BLaER1 (cell line): ENCODE data around the gene TFF1.

Experiments used
- H3K27ac ChIP-seq: shearing (Covaris generic); formaldehyde crosslinking; 2 replicates; pipeline ENCODE4 v1.8.1; 2022
- H3K27me3 ChIP-seq: shearing (Covaris generic); formaldehyde crosslinking; 2 replicates; pipeline ENCODE4 v1.8.1; 2022
- H3K36me3 ChIP-seq: shearing (Covaris generic); formaldehyde crosslinking; 2 replicates; pipeline ENCODE4 v1.8.1; 2022
- H3K4me1 ChIP-seq: shearing (Covaris generic); formaldehyde crosslinking; 2 replicates; pipeline ENCODE4 v1.8.1; 2022
- H3K4me2 ChIP-seq: shearing (Covaris generic); formaldehyde crosslinking; 2 replicates; pipeline ENCODE4 v1.8.1; 2022
- H3K4me3 ChIP-seq: shearing (Covaris generic); formaldehyde crosslinking; 2 replicates; pipeline ENCODE4 v1.8.1; 2022
- H3K9ac ChIP-seq: shearing (Covaris generic); formaldehyde crosslinking; 2 replicates; pipeline ENCODE4 v1.8.1; 2022
- H3K9me3 ChIP-seq: shearing (Covaris generic); formaldehyde crosslinking; 2 replicates; pipeline ENCODE4 v1.8.1; 2022
- H4K20me1 ChIP-seq: shearing (Covaris generic); formaldehyde crosslinking; 2 replicates; pipeline ENCODE4 v1.8.1; 2022
- Cebpa-rat ChIP-seq: shearing (Covaris generic); IDR thresholded peaks from 2 replicates; pipeline ENCODE4 v1.8.1; 2022

TFF1 gene

DNA sequence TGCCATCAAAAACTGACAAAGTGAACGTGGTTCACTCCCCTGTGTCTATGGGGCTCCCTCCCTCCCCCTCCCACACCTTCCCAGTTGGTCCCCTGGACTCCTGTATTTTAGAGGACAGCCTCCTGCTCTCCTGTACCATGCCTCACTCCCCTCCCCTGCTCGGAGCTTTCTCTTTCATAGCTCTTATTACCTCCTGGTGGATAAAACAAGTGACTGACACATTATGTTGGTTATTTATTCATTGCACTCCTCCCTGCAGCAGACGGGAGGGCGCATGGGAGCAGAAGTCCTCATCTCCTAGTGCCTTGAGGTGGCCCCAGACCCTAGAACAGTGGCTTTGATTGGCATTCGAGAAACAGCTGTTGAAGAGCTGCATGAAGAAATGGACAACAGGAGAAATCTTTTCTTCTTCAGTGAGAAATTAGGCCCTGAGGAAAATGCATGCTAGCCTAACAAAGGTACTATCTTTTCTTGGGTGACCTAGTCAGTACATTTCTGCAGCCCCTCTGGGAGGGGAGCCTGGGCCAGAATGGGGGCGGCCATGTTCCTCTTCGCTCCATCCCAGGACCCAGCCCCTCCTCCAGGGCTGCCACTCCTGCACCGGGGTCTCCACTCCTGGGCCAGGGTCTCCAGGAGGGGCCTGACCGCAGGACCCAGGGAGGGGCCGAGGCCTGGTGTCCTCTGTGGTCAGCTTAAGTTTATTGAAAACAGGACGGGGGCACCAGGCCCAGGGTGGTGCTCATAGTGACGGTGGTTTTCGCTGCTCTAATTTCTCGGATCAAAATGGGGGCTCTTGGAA is 1.2 kb upstream of the TFF1 start:
- Histone ChIP-seq H3K9me3 (no peaks in the 10 kb centered on the region), H3K27ac (no peak overlapping the region), H3K27me3 (no peaks in the 10 kb centered on the region), H3K4me3 (no peak overlapping the region), H3K36me3 (no peaks in the 10 kb centered on the region), H4K20me1 (no peaks in the 10 kb centered on the region), H3K4me1 (peaks cover 79% of the 10 kb centered on the region), H3K9ac (no peak overlapping the region), H3K4me2 (no peak overlapping the region)
- no peak; the same call in 1 of the 2 replicates for TF ChIP-seq Cebpa-rat

- no peaks in the 10 kb centered on the region for H4K20me1 ChIP-seq
- peak overlapping the region; percentile 81 for H3K4me2 ChIP-seq
- TF ChIP-seq Cebpa-rat = no peak
Measured at GRCh38 chr21:42365770-42366169, 565 bp downstream of the TFF1 start.

GRCh38 chr21:42364304-42364865 is 1.9 kb downstream of the TFF1 start:
- H3K4me1 ChIP-seq = peaks cover 64% of the 10 kb centered on the region

More at GRCh38 chr21:42365770-42366169, 565 bp downstream of the TFF1 start:
- peaks cover 77% of the 10 kb centered on the region for H3K4me1 ChIP-seq
- no peaks in the 10 kb centered on the region for H3K9me3 ChIP-seq
- H3K9ac ChIP-seq = no peak overlapping the region
- H3K4me3 ChIP-seq = no peak overlapping the region
- H3K36me3 ChIP-seq = no peaks in the 10 kb centered on the region
- H3K27me3 ChIP-seq = no peaks in the 10 kb centered on the region
- no peak overlapping the region for H3K27ac ChIP-seq

GRCh38 chr21:42363312-42363711 is 3.0 kb downstream of the TFF1 start:
- no peak overlapping the region for H3K4me3 ChIP-seq
- no peak for TF ChIP-seq Cebpa-rat
- H4K20me1 ChIP-seq = no peaks in the 10 kb centered on the region
- H3K4me1 ChIP-seq = peaks cover 62% of the 10 kb centered on the region
- H3K27ac ChIP-seq = no peak overlapping the region
- H3K9me3 ChIP-seq = peaks cover 9% of the 10 kb centered on the region
- peak overlapping the region; percentile 45; the same call in 1 of the 2 replicates for H3K4me2 ChIP-seq
- H3K9ac ChIP-seq = no peak overlapping the region
- no peaks in the 10 kb centered on the region for H3K27me3 ChIP-seq
- H3K36me3 ChIP-seq = no peaks in the 10 kb centered on the region

More at GRCh38 chr21:42364304-42364865, 1.9 kb downstream of the TFF1 start:
- Histone ChIP-seq H3K27ac (no peak overlapping the region), H3K4me2 (no peak overlapping the region), H3K27me3 (no peaks in the 10 kb centered on the region), H3K4me3 (no peak overlapping the region), H3K36me3 (no peaks in the 10 kb centered on the region), H3K9me3 (peaks cover 9% of the 10 kb centered on the region), H3K9ac (no peak overlapping the region), H4K20me1 (no peaks in the 10 kb centered on the region)
- no peak for TF ChIP-seq Cebpa-rat

DNA sequence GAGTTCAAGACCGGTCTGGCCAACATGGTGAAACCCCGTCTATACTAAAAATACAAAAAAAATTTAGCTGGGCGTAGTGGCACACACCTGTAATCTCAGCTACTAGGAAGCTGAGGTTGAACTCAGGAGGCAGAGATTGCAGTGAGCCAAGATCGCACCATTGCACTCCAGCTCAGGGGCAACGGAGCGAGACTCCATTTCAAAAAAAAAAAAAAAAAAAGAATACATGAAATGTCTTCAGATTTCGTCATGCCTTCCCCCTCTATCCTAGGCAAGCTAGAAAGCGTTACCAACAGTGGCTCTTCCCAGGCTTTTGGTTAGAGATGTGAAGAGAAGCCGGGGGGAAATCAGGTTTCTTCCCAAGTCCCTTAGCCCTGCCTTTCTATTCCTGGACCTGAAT is 3.6 kb downstream of the TFF1 start:
- Histone ChIP-seq H3K9me3 (peaks cover 9% of the 10 kb centered on the region), H3K36me3 (no peaks in the 10 kb centered on the region), H3K27me3 (no peaks in the 10 kb centered on the region), H3K27ac (no peak overlapping the region), H3K9ac (no peak overlapping the region), H3K4me3 (no peak overlapping the region), H4K20me1 (no peaks in the 10 kb centered on the region), H3K4me1 (peaks cover 58% of the 10 kb centered on the region), H3K4me2 (peak overlapping the region; percentile 45)
- TF ChIP-seq Cebpa-rat = peak; percentile 53; the same call in 1 of the 2 replicates

DNA sequence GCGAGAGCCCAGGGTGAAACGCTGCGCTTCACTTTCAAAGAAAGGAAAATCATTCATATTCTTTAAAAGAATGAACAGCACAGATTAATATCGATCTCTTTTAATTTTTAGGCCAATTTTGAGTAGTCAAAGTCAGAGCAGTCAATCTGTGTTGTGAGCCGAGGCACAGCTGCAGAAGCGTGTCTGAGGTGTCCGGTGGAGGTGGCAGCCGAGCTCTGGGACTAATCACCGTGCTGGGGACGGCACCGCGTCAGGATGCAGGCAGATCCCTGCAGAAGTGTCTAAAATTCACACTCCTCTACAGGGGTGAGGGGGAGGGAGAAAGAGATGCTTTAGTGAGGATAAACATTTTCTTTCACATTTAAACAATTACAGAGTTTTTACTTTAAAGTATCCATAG is 4.1 kb downstream of the TFF1 start:
- Histone ChIP-seq H4K20me1 (no peaks in the 10 kb centered on the region), H3K27ac (no peak overlapping the region), H3K9me3 (peaks cover 9% of the 10 kb centered on the region), H3K27me3 (no peaks in the 10 kb centered on the region), H3K9ac (no peak overlapping the region), H3K4me1 (peaks cover 53% of the 10 kb centered on the region), H3K4me2 (peak overlapping the region; percentile 45), H3K4me3 (no peak overlapping the region), H3K36me3 (no peaks in the 10 kb centered on the region)
- TF ChIP-seq Cebpa-rat = no peak

DNA sequence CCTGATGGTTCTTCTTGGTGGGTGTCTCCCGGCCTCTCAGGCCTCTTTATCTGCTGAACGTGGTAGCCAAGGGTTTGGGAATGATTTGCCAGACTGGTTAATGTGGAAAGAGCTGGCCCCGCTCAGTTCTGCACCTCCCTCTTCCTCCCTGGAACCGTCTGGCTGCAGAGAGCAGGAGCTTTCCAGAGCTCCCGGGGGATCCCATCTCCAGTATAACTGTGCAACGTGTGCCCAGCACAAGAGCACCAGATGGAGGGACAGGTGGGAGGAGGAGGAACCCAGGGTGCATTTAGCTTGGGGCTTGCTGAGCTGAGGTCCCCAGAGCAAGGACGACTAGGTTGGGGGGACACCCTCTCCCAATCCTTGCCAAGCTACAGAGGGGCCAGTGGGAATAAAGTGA is 5.0 kb downstream of the TFF1 start:
- no peak overlapping the region for H3K9ac ChIP-seq
- H3K36me3 ChIP-seq = no peaks in the 10 kb centered on the region
- H3K4me2 ChIP-seq = no peak overlapping the region
- no peak overlapping the region for H3K4me3 ChIP-seq
- H3K27me3 ChIP-seq = no peaks in the 10 kb centered on the region
- H3K9me3 ChIP-seq = peaks cover 14% of the 10 kb centered on the region
- no peak overlapping the region for H3K27ac ChIP-seq
- H4K20me1 ChIP-seq = no peaks in the 10 kb centered on the region
- TF ChIP-seq Cebpa-rat = no peak
- peaks cover 46% of the 10 kb centered on the region for H3K4me1 ChIP-seq

GRCh38 chr21:42360317-42360716 is 6.0 kb downstream of the TFF1 start:
- Histone ChIP-seq H4K20me1 (no peaks in the 10 kb centered on the region), H3K9me3 (peaks cover 24% of the 10 kb centered on the region), H3K4me3 (no peak overlapping the region), H3K27me3 (no peaks in the 10 kb centered on the region), H3K4me1 (peaks cover 36% of the 10 kb centered on the region), H3K9ac (no peak overlapping the region), H3K27ac (no peak overlapping the region), H3K36me3 (no peaks in the 10 kb centered on the region), H3K4me2 (no peak overlapping the region)
- TF ChIP-seq Cebpa-rat = no peak

DNA sequence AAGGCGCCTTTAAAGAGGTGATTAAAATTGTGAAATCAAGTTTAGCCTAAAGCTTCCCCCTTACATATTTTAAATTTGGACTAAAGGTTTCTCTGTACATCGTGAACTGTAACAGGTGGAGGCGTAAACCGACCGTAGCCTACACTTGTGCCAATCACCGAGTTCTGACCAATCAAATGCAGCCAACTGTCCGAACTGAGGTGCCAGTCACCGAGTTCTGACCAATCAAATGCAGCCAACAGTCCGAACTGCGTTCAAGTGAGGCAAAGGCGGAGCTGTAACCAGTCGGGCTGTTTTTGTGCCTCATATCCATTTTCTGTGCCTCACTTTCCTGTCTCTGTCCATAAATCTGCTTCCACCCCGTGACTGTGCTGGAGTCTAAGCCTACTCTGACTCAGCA is 7.4 kb downstream of the TFF1 start:
- H3K9me3 ChIP-seq = peaks cover 38% of the 10 kb centered on the region
- no peak overlapping the region for H3K9ac ChIP-seq
- TF ChIP-seq Cebpa-rat = no peak
- H3K36me3 ChIP-seq = no peaks in the 10 kb centered on the region
- H3K27me3 ChIP-seq = no peaks in the 10 kb centered on the region
- H3K4me3 ChIP-seq = no peak overlapping the region
- H3K4me1 ChIP-seq = peaks cover 28% of the 10 kb centered on the region
- H3K4me2 ChIP-seq = no peak overlapping the region
- H3K27ac ChIP-seq = no peak overlapping the region
- no peaks in the 10 kb centered on the region for H4K20me1 ChIP-seq

DNA sequence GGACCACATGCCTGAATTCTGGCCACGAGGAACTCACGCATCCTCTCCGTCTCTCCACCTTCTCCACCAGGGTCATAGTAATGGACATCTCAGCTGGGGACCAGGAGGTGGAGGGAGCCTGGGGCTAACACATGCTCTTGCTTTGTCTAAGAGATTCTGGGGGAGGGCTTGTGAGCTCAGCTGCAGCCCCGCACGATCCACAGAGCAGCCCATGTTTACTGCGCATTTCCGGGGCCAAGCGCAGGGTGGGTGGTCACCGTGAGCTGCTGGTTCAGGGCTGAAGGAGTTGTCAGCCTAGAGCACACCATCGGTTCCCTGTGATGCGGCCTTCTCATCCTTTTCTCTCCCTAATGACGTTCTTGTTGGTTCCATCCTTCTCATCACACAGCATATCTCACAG is 8.1 kb downstream of the TFF1 start:
- Histone ChIP-seq H3K27me3 (no peaks in the 10 kb centered on the region), H4K20me1 (no peaks in the 10 kb centered on the region), H3K4me2 (no peak overlapping the region), H3K4me1 (peaks cover 32% of the 10 kb centered on the region), H3K9me3 (peaks cover 42% of the 10 kb centered on the region), H3K27ac (no peak overlapping the region), H3K36me3 (no peaks in the 10 kb centered on the region), H3K9ac (no peak overlapping the region), H3K4me3 (no peak overlapping the region)
- no peak for TF ChIP-seq Cebpa-rat
